Body of pancreas (tissue), 4 donors: ENCODE measurements around the gene ABHD12B.

Experiments
- POLR2A ChIP-seq, 3 donors: fragments of 450-650 bp; IDR thresholded peaks; one replicate each; pipeline ENCODE4 v1.6.1; 2016; ENCODE audit warnings: antibody characterized with exemption in 3 of 3, mild to moderate bottlenecking in 2 of 3
- TF ChIP-seq, protein P1 (sequence below), 7 experiments: fragments of 450-650 bp in 4 of 7; fragments of 200-600 bp in 3 of 7; sonication (generic) in 3 of 7; IDR thresholded peaks; one replicate each; pipeline ENCODE4 v1.5.1; 2016 to 2019; ENCODE audit warnings: antibody characterized with exemption in 7 of 7

GRCh38 chr14:50860478-50861086 lies 11.3 kb upstream of the ABHD12B start:
- TF ChIP-seq, protein P1, sequence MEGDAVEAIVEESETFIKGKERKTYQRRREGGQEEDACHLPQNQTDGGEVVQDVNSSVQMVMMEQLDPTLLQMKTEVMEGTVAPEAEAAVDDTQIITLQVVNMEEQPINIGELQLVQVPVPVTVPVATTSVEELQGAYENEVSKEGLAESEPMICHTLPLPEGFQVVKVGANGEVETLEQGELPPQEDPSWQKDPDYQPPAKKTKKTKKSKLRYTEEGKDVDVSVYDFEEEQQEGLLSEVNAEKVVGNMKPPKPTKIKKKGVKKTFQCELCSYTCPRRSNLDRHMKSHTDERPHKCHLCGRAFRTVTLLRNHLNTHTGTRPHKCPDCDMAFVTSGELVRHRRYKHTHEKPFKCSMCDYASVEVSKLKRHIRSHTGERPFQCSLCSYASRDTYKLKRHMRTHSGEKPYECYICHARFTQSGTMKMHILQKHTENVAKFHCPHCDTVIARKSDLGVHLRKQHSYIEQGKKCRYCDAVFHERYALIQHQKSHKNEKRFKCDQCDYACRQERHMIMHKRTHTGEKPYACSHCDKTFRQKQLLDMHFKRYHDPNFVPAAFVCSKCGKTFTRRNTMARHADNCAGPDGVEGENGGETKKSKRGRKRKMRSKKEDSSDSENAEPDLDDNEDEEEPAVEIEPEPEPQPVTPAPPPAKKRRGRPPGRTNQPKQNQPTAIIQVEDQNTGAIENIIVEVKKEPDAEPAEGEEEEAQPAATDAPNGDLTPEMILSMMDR (IDR thresholded peaks at IDR 0.05), result peak; percentile 49 to 80 (median 74)
- no peak for TF ChIP-seq POLR2A (IDR thresholded peaks at IDR 0.05)
